OCI-LY1 (cell line): ENCODE results near the gene IGSF22.
"Not testable (repeated sequence)": the region's sequence is repeated elsewhere in the genome, so short reads cannot be mapped to it uniquely, and the experiment has no call there.

Source experiments
- H2AFZ ChIP-seq: fragments of 200-600 bp; sonication (generic), shearing (Covaris generic); 2 replicates; pipeline ENCODE4 v1.6.0; 2014; ENCODE audit warnings: antibody characterized with exemption, mild to moderate bottlenecking, low read length
- H3F3A ChIP-seq: fragments of 200-600 bp; sonication (generic), shearing (Covaris generic); 2 replicates; pipeline ENCODE4 v1.6.0; 2014; ENCODE audit warnings: mild to moderate bottlenecking, antibody characterized with exemption, low read length, moderate library complexity; ENCODE audit not compliant: insufficient read depth
- H3K27ac ChIP-seq: fragments of 200-600 bp; sonication (generic); 2 replicates; pipeline ENCODE4 v1.5.1; 2014; ENCODE audit warnings: low read length, mixed run types, mild to moderate bottlenecking, low read depth; ENCODE audit not compliant: poor library complexity, severe bottlenecking
- H3K27me3 ChIP-seq: fragments of 200-600 bp; sonication (generic); 2 replicates; pipeline ENCODE4 v1.6.0; 2014; ENCODE audit warnings: antibody characterized with exemption, mild to moderate bottlenecking, low read length, moderate library complexity; ENCODE audit not compliant: insufficient read depth
- H3K36me3 ChIP-seq: fragments of 200-600 bp; sonication (generic); 2 replicates; pipeline ENCODE4 v1.6.1; 2014; ENCODE audit warnings: mild to moderate bottlenecking, antibody characterized with exemption, low read length, moderate library complexity, mixed read lengths; ENCODE audit not compliant: insufficient read depth
- H3K4me1 ChIP-seq: fragments of 200-600 bp; sonication (generic); 2 replicates; pipeline ENCODE4 v1.5.1; 2014; ENCODE audit warnings: mild to moderate bottlenecking, low read length, moderate library complexity; ENCODE audit not compliant: insufficient read depth, severe bottlenecking
- H3K4me2 ChIP-seq: fragments of 200-600 bp; sonication (generic), shearing (Covaris generic); 2 replicates; pipeline ENCODE4 v1.6.1; 2014; ENCODE audit warnings: low read length
- H3K4me3 ChIP-seq: fragments of 200-600 bp; sonication (generic); 2 replicates; pipeline ENCODE4 v1.5.1; 2014; ENCODE audit warnings: low read length, low read depth, mild to moderate bottlenecking, mixed read lengths; ENCODE audit not compliant: poor library complexity, severe bottlenecking
- H3K79me2 ChIP-seq: fragments of 200-600 bp; shearing (Covaris generic); 2 replicates; pipeline ENCODE4 v1.6.1; 2016; ENCODE audit warnings: mixed run types, low read length, mixed read lengths; ENCODE audit not compliant: insufficient read depth
- H3K9ac ChIP-seq: fragments of 200-600 bp; sonication (generic), shearing (Covaris generic); 2 replicates; pipeline ENCODE4 v1.6.1; 2014; ENCODE audit warnings: mild to moderate bottlenecking, low read length, mixed read lengths
- H3K9me2 ChIP-seq: fragments of 200-600 bp; sonication (generic), shearing (Covaris generic); 2 replicates; pipeline ENCODE4 v1.6.1; 2014; ENCODE audit warnings: low read depth, mild to moderate bottlenecking, low read length, mixed read lengths
- H3K9me3 ChIP-seq: fragments of 200-600 bp; shearing (Covaris generic); 2 replicates; pipeline ENCODE4 v1.6.1; 2014; ENCODE audit warnings: low read length, mixed read lengths
- H4K20me1 ChIP-seq: fragments of 200-600 bp; sonication (generic), shearing (Covaris generic); 2 replicates; pipeline ENCODE4 v1.6.0; 2016; ENCODE audit warnings: mild to moderate bottlenecking, low read length; ENCODE audit not compliant: insufficient read depth
- CTCF ChIP-seq: fragments of 200-600 bp; sonication (generic), shearing (Covaris generic); IDR thresholded peaks from 2 replicates; pipeline ENCODE4 v1.5.1; 2017; ENCODE audit warnings: mild to moderate bottlenecking, antibody characterized with exemption, low read length, moderate library complexity, mixed read lengths
- EZH2 ChIP-seq: fragments of 200-600 bp; sonication (generic), shearing (Covaris generic); IDR thresholded peaks from 2 replicates; pipeline ENCODE4 v1.8.0; 2017; ENCODE audit warnings: borderline replicate concordance, mixed run types, mild to moderate bottlenecking, antibody characterized with exemption, low read length, moderate library complexity, mixed read lengths

IGSF22 gene

DNA sequence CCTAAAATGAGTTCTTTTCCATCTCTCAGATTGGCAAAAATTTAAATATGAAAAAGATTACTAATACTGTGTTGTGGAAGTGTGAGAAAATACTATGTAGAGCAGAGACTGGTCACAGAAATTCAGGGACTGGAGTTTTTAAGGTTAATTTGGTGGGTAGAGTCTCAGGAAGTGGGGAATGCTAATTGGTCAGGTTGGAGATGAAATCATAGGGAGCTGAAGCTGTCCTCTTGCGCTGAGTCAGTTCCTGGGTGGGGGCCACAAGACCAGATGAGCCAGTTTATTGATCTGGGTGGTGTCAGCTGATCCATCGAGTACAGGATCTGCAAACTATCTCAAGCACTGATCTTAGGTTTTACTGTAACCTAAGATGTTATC lies 56.8 kb downstream of the IGSF22 start:
- no peak overlapping the region for H3K4me2 ChIP-seq
- TF ChIP-seq EZH2: no peak
- TF ChIP-seq CTCF: no peak
- no peaks in the 10 kb centered on the region for H4K20me1 ChIP-seq
- H3K27ac ChIP-seq: no peak overlapping the region
- H3K27me3 ChIP-seq: no peaks in the 10 kb centered on the region
- H3K4me1 ChIP-seq: no peaks in the 10 kb centered on the region
- no peaks in the 10 kb centered on the region for H3K36me3 ChIP-seq
- H3K9me2 ChIP-seq: no peaks in the 10 kb centered on the region
- no peak overlapping the region for H2AFZ ChIP-seq
- H3K9me3 ChIP-seq: no peaks in the 10 kb centered on the region
- H3K9ac ChIP-seq: no peak overlapping the region
- H3F3A ChIP-seq: no peaks in the 10 kb centered on the region
- H3K4me3 ChIP-seq: no peak overlapping the region
- H3K79me2 ChIP-seq: no peaks in the 10 kb centered on the region

DNA sequence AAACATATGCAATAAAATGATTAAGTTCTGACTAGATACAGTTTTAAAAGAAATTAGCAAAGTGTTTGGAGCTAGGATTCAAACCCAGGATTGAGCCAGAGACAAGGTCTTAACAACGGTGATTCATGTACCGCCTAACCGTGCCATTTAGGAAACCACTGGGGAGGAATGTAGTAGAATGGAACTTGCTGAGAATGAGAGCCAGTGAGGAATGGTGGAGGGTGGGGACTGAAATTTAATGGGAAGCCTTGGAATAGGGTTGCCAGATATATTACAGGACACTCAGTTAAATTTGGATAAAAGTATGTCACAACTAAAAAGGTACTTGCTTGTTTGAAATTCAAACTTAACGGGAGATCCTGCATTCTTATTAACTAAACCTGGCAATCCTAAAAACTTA lies 57.9 kb downstream of the IGSF22 start:
- no peak for TF ChIP-seq EZH2
- TF ChIP-seq CTCF: no peak

DNA sequence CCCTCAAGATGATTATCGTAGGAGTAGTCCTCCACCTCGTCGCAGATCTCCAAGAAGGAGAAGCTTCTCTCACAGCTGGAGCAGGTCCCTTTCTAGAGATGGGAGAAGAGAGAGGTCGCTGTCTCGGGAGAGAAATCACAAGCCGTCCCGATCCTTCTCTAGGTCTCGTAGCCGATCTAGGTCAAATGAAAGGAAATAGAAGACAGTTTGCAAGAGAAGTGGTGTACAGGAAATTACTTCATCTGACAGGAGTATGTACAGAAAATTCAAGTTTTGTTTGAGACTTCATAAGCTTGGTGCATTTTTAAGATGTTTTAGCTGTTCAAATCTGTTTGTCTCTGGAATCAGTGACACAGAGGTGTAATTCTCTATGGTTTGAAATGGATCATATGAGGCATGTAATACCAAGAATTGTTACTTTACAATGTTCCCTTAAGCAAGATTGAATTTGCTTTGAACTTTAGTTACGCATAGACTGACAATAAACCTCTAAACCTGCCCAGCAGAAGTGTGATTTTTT lies 60.6 kb downstream of the IGSF22 start:
- H3K36me3 ChIP-seq, H3K4me3 ChIP-seq, H4K20me1 ChIP-seq, H3K4me1 ChIP-seq, H3K4me2 ChIP-seq, H2AFZ ChIP-seq, H3K27me3 ChIP-seq, H3K9me2 ChIP-seq, H3K27ac ChIP-seq, H3K9ac ChIP-seq, H3F3A ChIP-seq, H3K79me2 ChIP-seq, H3K9me3 ChIP-seq: not testable (repeated sequence)

More for the DNA sequence above, 57.9 kb downstream of the IGSF22 start:
- Histone ChIP-seq H3K4me1 (no peaks in the 10 kb centered on the region), H2AFZ (no peak overlapping the region), H3K4me3 (no peak overlapping the region), H3K9ac (no peak overlapping the region), H3K9me2 (no peaks in the 10 kb centered on the region), H3K4me2 (no peak overlapping the region), H3K79me2 (no peaks in the 10 kb centered on the region), H4K20me1 (no peaks in the 10 kb centered on the region), H3K36me3 (no peaks in the 10 kb centered on the region), H3K27ac (no peak overlapping the region), H3F3A (no peaks in the 10 kb centered on the region), H3K27me3 (no peaks in the 10 kb centered on the region), H3K9me3 (no peaks in the 10 kb centered on the region)

GRCh38 chr11:18657673-18658072 lies 68.3 kb downstream of the IGSF22 start:
- H4K20me1 ChIP-seq: no peaks in the 10 kb centered on the region
- no peak overlapping the region for H3K27ac ChIP-seq
- no peaks in the 10 kb centered on the region for H3K9me3 ChIP-seq
- no peak overlapping the region for H3K9ac ChIP-seq
- H3K4me2 ChIP-seq: no peak overlapping the region
- H3F3A ChIP-seq: no peaks in the 10 kb centered on the region
- no peak overlapping the region for H3K4me3 ChIP-seq
- H3K4me1 ChIP-seq: no peaks in the 10 kb centered on the region
- TF ChIP-seq CTCF (no peak), EZH2 (no peak)
- no peaks in the 10 kb centered on the region for H3K9me2 ChIP-seq
- no peak overlapping the region for H2AFZ ChIP-seq
- no peaks in the 10 kb centered on the region for H3K79me2 ChIP-seq
- H3K36me3 ChIP-seq: no peaks in the 10 kb centered on the region
- no peaks in the 10 kb centered on the region for H3K27me3 ChIP-seq
